Activated effector memory CD4-positive, alpha-beta T cell treated with anti-CD3 and anti-CD28 coated beads, Interleukin-2, amount 50 U/mL, for 16 hours (primary cell): ENCODE measurements around the gene EPX.

Experiments
- DNase-seq: peaks from one replicate; pipeline ENCODE4 v3.0.0-alpha.2; 2020

EPX gene

GRCh38 chr17:58231641-58232040 is 39.1 kb downstream of the EPX start:
- DNase-seq: no peak

- no peak for DNase-seq
Measured at GRCh38 chr17:58232707-58233156, 40.2 kb downstream of the EPX start.

- no peak for DNase-seq
Measured at GRCh38 chr17:58233543-58233942, 41.0 kb downstream of the EPX start.

- DNase-seq: no peak
Measured at GRCh38 chr17:58234512-58234911, 42.0 kb downstream of the EPX start.

- no peak for DNase-seq
Measured at GRCh38 chr17:58235821-58236220, 43.3 kb downstream of the EPX start.

GRCh38 chr17:58236394-58236793 is 43.9 kb downstream of the EPX start:
- no peak for DNase-seq

GRCh38 chr17:58238147-58238634 is 45.7 kb downstream of the EPX start, which contains the start of gene LPO:
TSS of gene LPO (plus strand) at chr17:58238584. CDS start at chr17:58242980, 4,396 bp downstream.
- no peak for DNase-seq

GRCh38 chr17:58239987-58240386 is 47.5 kb downstream of the EPX start:
- DNase-seq: no peak

GRCh38 chr17:58242171-58242784 is 49.8 kb downstream of the EPX start:
- no peak for DNase-seq

- no peak for DNase-seq
Measured at GRCh38 chr17:58244963-58245362, 52.4 kb downstream of the EPX start.

GRCh38 chr17:58245428-58246103 is 53.0 kb downstream of the EPX start:
- DNase-seq: no peak

- DNase-seq: no peak
Measured at GRCh38 chr17:58246104-58246740, 53.7 kb downstream of the EPX start.

GRCh38 chr17:58246781-58247180 is 54.3 kb downstream of the EPX start:
- DNase-seq: no peak

GRCh38 chr17:58247511-58248363 is 55.2 kb downstream of the EPX start:
- DNase-seq: no peak

- no peak for DNase-seq
Measured at GRCh38 chr17:58248955-58249269, 56.4 kb downstream of the EPX start.

- DNase-seq: peak; percentile 92
Measured at GRCh38 chr17:58249270-58250133, 57.0 kb downstream of the EPX start.

- DNase-seq: no peak
Measured at GRCh38 chr17:58250344-58251011, 58.0 kb downstream of the EPX start.

- no peak for DNase-seq
Measured at GRCh38 chr17:58252141-58252540, 59.6 kb downstream of the EPX start.

- DNase-seq: no peak
Measured at GRCh38 chr17:58253082-58253481, 60.6 kb downstream of the EPX start.
